Bronchial epithelial cell (primary cell): ENCODE measurements around the gene CTU2. TPM values are rescaled to one million over a fixed set of nuclear protein-coding genes. Genes with fewer than 3 reads are reported as not detected.

ENCODE experiments used
- DNase-seq: peaks from one replicate; pipeline ENCODE4 v3.0.0-alpha.2; 2010; ENCODE audit warnings: low read depth
- FAIRE-seq: peaks from 2 replicates; lab custom pipeline; 2011; peaks lifted over from hg19 to GRCh38; lab: Jason Lieb, UNC
- H3K27me3 ChIP-seq: 2 replicates; pipeline ENCODE4 v1.5.1; 2011; ENCODE audit warnings: low read length; ENCODE audit not compliant: control insufficient read depth, insufficient read depth
- H3K36me3 ChIP-seq: 2 replicates; pipeline ENCODE4 v1.5.1; 2011; ENCODE audit warnings: low read length; ENCODE audit not compliant: control insufficient read depth, insufficient read depth
- H3K4me3 ChIP-seq: 2 replicates; pipeline ENCODE4 v1.5.1; 2011; ENCODE audit warnings: mild to moderate bottlenecking, low read depth, low read length, control low read depth
- CTCF ChIP-seq: IDR thresholded peaks from 2 replicates; pipeline ENCODE4 v1.5.1; 2011; ENCODE audit warnings: mild to moderate bottlenecking, moderate library complexity, low read length, control low read depth, inconsistent platforms; ENCODE audit not compliant: insufficient read depth, severe bottlenecking
- total RNA-seq: library from RNA; depleted of rRNA; stranded (reverse); fragments of >200 nt; gene quantifications from 2 replicates; pipeline ENCODE4 v1.2.1, GENCODE V29; 2014

The CTU2 gene
- total RNA-seq, 1 donor from 2014 or later = 31.1 TPM

- no peak for DNase-seq
- H3K27me3 ChIP-seq = no peaks in the 10 kb centered on the region
- H3K36me3 ChIP-seq = peaks cover 54% of the 10 kb centered on the region
- no peak for FAIRE-seq
- H3K4me3 ChIP-seq = no peak overlapping the region
- no peak for TF ChIP-seq CTCF
Measured at GRCh38 chr16:88724855-88725555, 18.7 kb downstream of the CTU2 start.

- no peak overlapping the region for H3K4me3 ChIP-seq
- no peak for TF ChIP-seq CTCF
- no peaks in the 10 kb centered on the region for H3K27me3 ChIP-seq
- H3K36me3 ChIP-seq = peaks cover 50% of the 10 kb centered on the region
- no peak for FAIRE-seq
- no peak for DNase-seq
Measured at GRCh38 chr16:88725609-88726407, 19.5 kb downstream of the CTU2 start.

- Histone ChIP-seq H3K4me3 (no peak overlapping the region), H3K27me3 (no peaks in the 10 kb centered on the region), H3K36me3 (peaks cover 49% of the 10 kb centered on the region)
- DNase-seq (no peak), FAIRE-seq (no peak)
- TF ChIP-seq CTCF = no peak
Measured at GRCh38 chr16:88726408-88726749, 20.1 kb downstream of the CTU2 start.

- Histone ChIP-seq H3K27me3 (no peaks in the 10 kb centered on the region), H3K36me3 (peaks cover 49% of the 10 kb centered on the region), H3K4me3 (no peak overlapping the region)
- DNase-seq (no peak), FAIRE-seq (no peak)
- TF ChIP-seq CTCF = no peak
Measured at GRCh38 chr16:88726981-88727380, 20.7 kb downstream of the CTU2 start.

GRCh38 chr16:88727871-88728270 is 21.6 kb downstream of the CTU2 start:
- Histone ChIP-seq H3K27me3 (no peaks in the 10 kb centered on the region), H3K36me3 (peaks cover 44% of the 10 kb centered on the region), H3K4me3 (no peak overlapping the region)
- no peak for DNase-seq
- peak; percentile 68 for FAIRE-seq
- no peak for TF ChIP-seq CTCF
